Astrocyte of the cerebellum (primary cell): Measurements from ENCODE around the gene KIF5B.

Source experiments
- DNase-seq: peaks from one replicate; pipeline ENCODE4 v3.0.0-alpha.2; 2011; ENCODE audit warnings: low read depth
- H3K4me3 ChIP-seq: 2 replicates; pipeline ENCODE4 v1.5.1; 2011; ENCODE audit warnings: mild to moderate bottlenecking, low read depth, low read length, moderate library complexity
- in situ Hi-C: cut with HindIII; loops from 2 replicates; pipeline ENCODE4 v1.10.0; 2017; ENCODE audit warnings: low sequenced_read_pairs
- TF ChIP-seq, protein P1 (sequence below): IDR thresholded peaks from 2 replicates; pipeline ENCODE4 v1.5.1; 2012; ENCODE audit warnings: low read length, low read depth, moderate library complexity, mild to moderate bottlenecking; ENCODE audit errors: missing control alignments

KIF5B gene

DNA sequence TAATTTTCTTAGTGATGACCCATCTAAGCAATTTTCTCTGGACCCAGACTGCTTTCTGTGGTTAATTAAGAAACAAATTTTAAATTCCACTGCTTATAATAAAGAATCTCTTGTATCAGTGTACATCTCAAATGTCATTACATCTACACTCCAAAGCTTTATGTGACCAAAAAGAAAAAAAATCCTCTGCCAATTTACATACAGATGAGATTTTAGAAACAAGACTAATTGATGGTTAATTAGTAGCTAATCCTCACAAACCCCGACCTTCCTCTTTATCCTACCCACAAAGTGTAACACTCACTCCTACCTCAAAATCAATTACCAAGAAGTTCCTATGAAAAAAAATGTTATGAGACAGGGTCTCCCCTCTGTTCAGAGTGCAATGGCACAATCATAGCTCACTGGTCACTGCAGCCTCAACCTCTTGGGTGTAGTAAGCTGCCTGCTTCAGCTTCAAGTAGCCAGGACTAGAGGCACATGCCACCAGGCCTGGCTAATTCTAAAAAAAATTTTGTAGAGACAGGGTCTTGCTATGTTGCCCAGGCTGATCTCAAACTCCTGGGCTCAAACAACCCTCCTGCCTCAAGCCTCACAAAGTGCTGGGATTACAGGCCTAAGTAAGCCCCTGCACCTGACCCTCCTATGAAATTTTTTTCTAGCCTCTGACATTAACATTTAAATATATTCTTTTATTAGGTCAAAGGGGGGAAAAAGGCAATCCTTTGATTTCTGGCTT, 14.8 kb downstream of the KIF5B start:
- TF ChIP-seq, protein P1, sequence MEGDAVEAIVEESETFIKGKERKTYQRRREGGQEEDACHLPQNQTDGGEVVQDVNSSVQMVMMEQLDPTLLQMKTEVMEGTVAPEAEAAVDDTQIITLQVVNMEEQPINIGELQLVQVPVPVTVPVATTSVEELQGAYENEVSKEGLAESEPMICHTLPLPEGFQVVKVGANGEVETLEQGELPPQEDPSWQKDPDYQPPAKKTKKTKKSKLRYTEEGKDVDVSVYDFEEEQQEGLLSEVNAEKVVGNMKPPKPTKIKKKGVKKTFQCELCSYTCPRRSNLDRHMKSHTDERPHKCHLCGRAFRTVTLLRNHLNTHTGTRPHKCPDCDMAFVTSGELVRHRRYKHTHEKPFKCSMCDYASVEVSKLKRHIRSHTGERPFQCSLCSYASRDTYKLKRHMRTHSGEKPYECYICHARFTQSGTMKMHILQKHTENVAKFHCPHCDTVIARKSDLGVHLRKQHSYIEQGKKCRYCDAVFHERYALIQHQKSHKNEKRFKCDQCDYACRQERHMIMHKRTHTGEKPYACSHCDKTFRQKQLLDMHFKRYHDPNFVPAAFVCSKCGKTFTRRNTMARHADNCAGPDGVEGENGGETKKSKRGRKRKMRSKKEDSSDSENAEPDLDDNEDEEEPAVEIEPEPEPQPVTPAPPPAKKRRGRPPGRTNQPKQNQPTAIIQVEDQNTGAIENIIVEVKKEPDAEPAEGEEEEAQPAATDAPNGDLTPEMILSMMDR: no peak
- no peak overlapping the region for H3K4me3 ChIP-seq
- in situ Hi-C loops: no loop called here
- DNase-seq: no peak

- DNase-seq: no peak
- TF ChIP-seq, protein P1: no peak
- in situ Hi-C loops: no loop called here
- no peak overlapping the region for H3K4me3 ChIP-seq
Observed at GRCh38 chr10:32039734-32040133, 16.5 kb downstream of the KIF5B start.

- TF ChIP-seq, protein P1: no peak
- no peak overlapping the region for H3K4me3 ChIP-seq
- no peak for DNase-seq
- in situ Hi-C loops: no loop called here
Observed at GRCh38 chr10:32038777-32039176, 17.4 kb downstream of the KIF5B start.

DNA sequence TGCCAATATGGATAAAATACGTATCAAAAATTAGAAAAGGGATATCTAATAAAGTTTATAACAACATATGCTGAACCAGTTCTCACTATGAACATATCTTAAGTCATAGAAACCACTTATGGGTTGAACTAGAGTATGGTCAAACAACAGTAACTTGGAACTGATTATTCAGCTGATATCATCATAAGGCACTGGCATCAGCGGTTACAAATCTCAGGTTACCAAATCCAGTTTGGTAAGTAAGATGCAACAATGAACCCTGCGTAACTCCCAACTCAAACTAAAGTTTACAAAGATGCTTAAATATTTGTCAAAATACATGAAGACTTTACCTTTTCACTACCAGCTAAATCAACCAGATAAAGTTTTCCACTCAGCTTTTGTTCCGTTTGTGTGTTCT, 19.3 kb downstream of the KIF5B start:
- TF ChIP-seq, protein P1: no peak
- H3K4me3 ChIP-seq: no peak overlapping the region
- DNase-seq: no peak
- in situ Hi-C loops: no loop called here

GRCh38 chr10:32035038-32035437, 21.2 kb downstream of the KIF5B start:
- TF ChIP-seq, protein P1: no peak
- no peak for DNase-seq
- in situ Hi-C loops: no loop called here
- no peak overlapping the region for H3K4me3 ChIP-seq

DNA sequence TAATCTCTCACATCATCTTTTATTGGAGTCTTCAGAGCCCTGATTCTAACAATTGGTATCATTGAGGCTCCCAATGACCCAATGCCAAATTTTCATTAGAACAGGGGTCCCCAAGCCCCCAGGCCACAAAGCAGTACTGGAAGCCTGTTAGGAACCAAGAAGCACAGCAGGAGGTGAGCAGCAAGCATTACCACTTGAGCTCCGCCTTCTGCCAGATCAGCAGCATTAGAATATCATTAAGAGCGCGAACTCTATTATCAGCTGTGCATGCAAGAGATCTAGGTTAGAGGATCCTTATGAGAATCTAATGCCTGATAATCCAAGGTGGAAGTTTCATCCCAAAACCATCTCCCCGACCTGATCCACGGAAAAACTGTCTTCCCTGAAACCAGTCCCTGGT, 23.1 kb downstream of the KIF5B start:
- in situ Hi-C loops: no loop called here
- no peak for DNase-seq
- TF ChIP-seq, protein P1: no peak
- H3K4me3 ChIP-seq: no peak overlapping the region

GRCh38 chr10:32031920-32032319, 24.3 kb downstream of the KIF5B start:
- no peak overlapping the region for H3K4me3 ChIP-seq
- TF ChIP-seq, protein P1: no peak
- in situ Hi-C loops: no loop called here
- no peak for DNase-seq
